Ascending aorta (tissue), 2 donors: ENCODE data around the gene PRKCG. TPM values are rescaled to one million over a fixed set of nuclear protein-coding genes. Genes with fewer than 3 reads are reported as not detected.

Experiments
- DNase-seq, 2 donors: peaks; one replicate each; pipeline ENCODE4 v3.0.0-alpha.2; 2019; ENCODE audit warnings: low spot score in 2 of 2
- H3K27ac ChIP-seq, 2 donors: fragments of 200-600 bp; sonication (generic); one replicate each; pipeline ENCODE4 v1.5.1; 2016 to 2017; ENCODE audit warnings: mild to moderate bottlenecking in 1 of 2
- H3K27me3 ChIP-seq: fragments of 200-600 bp; sonication (generic); one replicate; pipeline ENCODE4 v1.5.1; 2017
- H3K36me3 ChIP-seq, 2 donors: fragments of 200-600 bp; sonication (generic); one replicate each; pipeline ENCODE4 v1.5.1; 2016
- H3K4me1 ChIP-seq, 2 donors: fragments of 200-600 bp; sonication (generic); one replicate each; pipeline ENCODE4 v1.5.1; 2016 to 2017; ENCODE audit warnings: mild to moderate bottlenecking in 1 of 2
- H3K4me3 ChIP-seq, 2 donors: fragments of 200-600 bp; sonication (generic); one replicate each; pipeline ENCODE4 v1.5.1; 2016 to 2017; ENCODE audit warnings: mild to moderate bottlenecking in 1 of 2
- H3K9me3 ChIP-seq, 2 donors: fragments of 200-600 bp; sonication (generic); one replicate each; pipeline ENCODE4 v1.5.1; 2016
- CTCF ChIP-seq, 3 experiments: fragments of 200-600 bp in 2 of 3; fragments of 450-650 bp in 1 of 3; sonication (generic) in 2 of 3; IDR thresholded peaks; one replicate each; pipeline ENCODE4 v1.5.1; 2016 to 2019; ENCODE audit warnings: antibody characterized with exemption in 3 of 3, mild to moderate bottlenecking in 1 of 3, moderate library complexity in 1 of 3
- intact Hi-C: fragments of 100-400 bp; cut with DNase I; formaldehyde crosslinking; loops from one replicate; pipeline ENCODE4 v1.15.1; 2023
- total RNA-seq: library from RNA; depleted of rRNA; stranded (reverse); fragments of >200 nt; gene quantifications from one replicate; pipeline ENCODE4 v1.1.0, GENCODE V29; 2016

The PRKCG gene
- total RNA-seq, 1 donor from 2014 or later = not detected

- Histone ChIP-seq H3K9me3 (no peaks in the 10 kb centered on the region), H3K27ac (no peak overlapping the region), H3K27me3 (no peaks in the 10 kb centered on the region), H3K4me1 (no peaks in the 10 kb centered on the region), H3K4me3 (no peak overlapping the region), H3K36me3 (no peaks in the 10 kb centered on the region)
- no peak for TF ChIP-seq CTCF (IDR thresholded peaks at IDR 0.05)
- intact Hi-C loops = no loop called here
- DNase-seq = no peak
Measured at GRCh38 chr19:53951436-53951835, 69.4 kb downstream of the PRKCG start.

GRCh38 chr19:53951947-53952346 is 70.0 kb downstream of the PRKCG start:
- Histone ChIP-seq H3K27me3 (no peaks in the 10 kb centered on the region), H3K4me3 (no peak overlapping the region), H3K27ac (no peak overlapping the region), H3K36me3 (no peaks in the 10 kb centered on the region), H3K4me1 (no peaks in the 10 kb centered on the region), H3K9me3 (no peaks in the 10 kb centered on the region)
- DNase-seq = no peak
- intact Hi-C loops = no loop called here
- no peak for TF ChIP-seq CTCF (IDR thresholded peaks at IDR 0.05)

- H3K9me3 ChIP-seq = no peaks in the 10 kb centered on the region
- DNase-seq = no peak
- H3K27ac ChIP-seq = no peak overlapping the region
- no peak for TF ChIP-seq CTCF (IDR thresholded peaks at IDR 0.05)
- no peaks in the 10 kb centered on the region for H3K36me3 ChIP-seq
- peaks cover 5% of the 10 kb centered on the region for H3K27me3 ChIP-seq
- no peak overlapping the region for H3K4me3 ChIP-seq
- intact Hi-C loops = no loop called here
- no peaks in the 10 kb centered on the region for H3K4me1 ChIP-seq
Measured at GRCh38 chr19:53953383-53953782, 71.4 kb downstream of the PRKCG start.

Other genes with a start within 250 kb of the PRKCG start
- gene NLRP12, start 57.9 kb upstream of the PRKCG start, total RNA-seq = not detected
- gene MYADM, start 14.3 kb upstream of the PRKCG start, total RNA-seq = 422 TPM
- gene CACNG7, start 27.1 kb downstream of the PRKCG start, total RNA-seq = not detected
- gene CACNG8, start 80.7 kb downstream of the PRKCG start, total RNA-seq = 0.32 TPM
- not detected for gene CACNG6, start 109.4 kb downstream of the PRKCG start, total RNA-seq
- not detected for gene VSTM1, start 181.7 kb downstream of the PRKCG start, total RNA-seq
- gene TARM1, start 199.2 kb downstream of the PRKCG start, total RNA-seq = not detected
- 13.6 TPM for gene OSCAR, start 218.6 kb downstream of the PRKCG start, total RNA-seq
- gene NDUFA3, start 220.7 kb downstream of the PRKCG start, total RNA-seq = 12.5 TPM
- gene TFPT, start 233.5 kb downstream of the PRKCG start, total RNA-seq = 10.6 TPM
- gene PRPF31, start 233.6 kb downstream of the PRKCG start, total RNA-seq = 84.1 TPM